ENCODE measurements around the gene RASSF8. TPM values are rescaled to one million over a fixed set of nuclear protein-coding genes. Genes with fewer than 3 reads are reported as not detected.

Gene RASSF8
- total RNA-seq, 4 donors from 2014 or later = 3.6 to 15.1 (median 8.8) TPM

DNA sequence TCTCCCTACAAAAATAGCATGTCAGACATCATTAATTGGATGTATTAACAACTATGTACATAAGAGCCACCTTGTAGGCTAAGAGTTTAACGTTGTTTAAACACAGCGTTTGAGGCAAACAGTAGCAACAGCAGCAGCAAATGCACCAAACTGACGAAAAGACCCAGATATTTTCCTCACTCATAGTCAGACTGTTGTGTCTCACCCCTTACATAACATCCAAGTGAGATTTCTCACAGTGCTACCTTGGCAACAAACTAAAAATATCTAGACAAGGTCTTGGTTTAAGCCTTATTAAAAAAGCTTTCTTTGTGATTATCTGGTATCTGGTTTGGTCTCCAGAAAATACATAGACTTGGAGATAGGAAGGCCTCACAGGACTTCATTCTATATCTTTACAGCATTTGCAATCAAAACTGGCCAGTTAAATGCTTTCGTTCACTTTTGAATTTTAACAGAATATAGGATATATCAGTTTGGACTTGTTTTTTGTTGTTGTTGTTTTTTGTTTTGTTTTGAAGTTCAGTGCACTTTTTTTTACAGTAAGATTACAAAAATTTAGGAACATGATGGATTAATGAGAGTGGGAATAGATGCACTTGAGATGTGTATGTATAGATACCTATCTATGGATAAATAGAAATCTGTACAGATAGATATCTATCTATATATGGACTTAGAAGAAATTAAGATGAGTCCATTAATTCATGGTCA, 162.2 kb downstream of the RASSF8 start:
- DNase-seq = no peak
- H3K36me3 ChIP-seq = no peaks in the 10 kb centered on the region
- H3K27ac ChIP-seq = peak overlapping the region in 3 of 4 donors; percentile 92 to 96 (median 94)
- H3K4me1 ChIP-seq = peaks cover 17 to 48% (median 38%) of the 10 kb centered on the region in 3 donors
- H3K9me3 ChIP-seq = no peaks in the 10 kb centered on the region
- intact Hi-C loops (cut with DNase I) = no loop called here
- H3K27me3 ChIP-seq = peaks cover 0 to 45% (median 3%) of the 10 kb centered on the region in 4 donors
- TF ChIP-seq, protein P1, sequence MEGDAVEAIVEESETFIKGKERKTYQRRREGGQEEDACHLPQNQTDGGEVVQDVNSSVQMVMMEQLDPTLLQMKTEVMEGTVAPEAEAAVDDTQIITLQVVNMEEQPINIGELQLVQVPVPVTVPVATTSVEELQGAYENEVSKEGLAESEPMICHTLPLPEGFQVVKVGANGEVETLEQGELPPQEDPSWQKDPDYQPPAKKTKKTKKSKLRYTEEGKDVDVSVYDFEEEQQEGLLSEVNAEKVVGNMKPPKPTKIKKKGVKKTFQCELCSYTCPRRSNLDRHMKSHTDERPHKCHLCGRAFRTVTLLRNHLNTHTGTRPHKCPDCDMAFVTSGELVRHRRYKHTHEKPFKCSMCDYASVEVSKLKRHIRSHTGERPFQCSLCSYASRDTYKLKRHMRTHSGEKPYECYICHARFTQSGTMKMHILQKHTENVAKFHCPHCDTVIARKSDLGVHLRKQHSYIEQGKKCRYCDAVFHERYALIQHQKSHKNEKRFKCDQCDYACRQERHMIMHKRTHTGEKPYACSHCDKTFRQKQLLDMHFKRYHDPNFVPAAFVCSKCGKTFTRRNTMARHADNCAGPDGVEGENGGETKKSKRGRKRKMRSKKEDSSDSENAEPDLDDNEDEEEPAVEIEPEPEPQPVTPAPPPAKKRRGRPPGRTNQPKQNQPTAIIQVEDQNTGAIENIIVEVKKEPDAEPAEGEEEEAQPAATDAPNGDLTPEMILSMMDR (IDR thresholded peaks at IDR 0.05) = no peak
- TF ChIP-seq POLR2A (IDR thresholded peaks at IDR 0.05) = no peak
- no peak overlapping the region for H3K4me3 ChIP-seq
- WGBS, 2 donors = 51 to 83% methylated on average over 4 of the region's 4 CpGs

DNA sequence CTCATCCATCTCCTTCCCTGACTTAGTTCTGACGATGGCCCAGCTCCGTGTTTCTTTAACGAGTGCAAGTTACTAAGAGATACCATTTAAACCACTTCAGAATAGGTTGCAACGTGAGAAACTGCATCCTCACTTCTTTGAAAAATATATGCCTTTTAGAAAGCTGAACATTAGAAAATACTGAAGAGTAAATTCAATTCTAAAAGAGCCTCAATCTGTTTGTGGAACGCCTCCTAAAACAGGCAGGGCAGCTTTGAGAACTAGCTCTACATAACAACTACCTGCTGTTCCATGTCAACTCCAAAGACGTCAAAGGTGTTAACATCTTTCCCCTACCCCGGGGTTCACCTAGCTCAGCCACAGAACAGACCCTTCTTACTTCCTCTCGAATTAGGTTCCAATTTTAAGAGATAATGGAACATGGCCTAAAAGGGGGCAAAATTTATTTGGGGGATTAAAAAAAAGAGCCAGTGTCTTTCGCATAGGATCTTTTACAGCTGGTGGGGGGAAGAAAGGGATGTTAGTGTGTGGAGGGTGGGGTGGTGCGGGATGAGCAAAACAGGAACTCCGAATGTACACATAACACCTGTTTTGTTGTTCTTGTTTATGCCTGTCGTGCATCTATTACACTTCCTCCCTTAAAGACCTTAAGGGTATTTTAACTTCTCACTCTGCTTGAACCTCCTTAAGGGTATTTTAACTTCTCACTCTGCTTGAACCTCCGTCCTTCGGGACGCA, 163.0 kb downstream of the RASSF8 start:
- intact Hi-C loops (cut with DNase I) = no loop called here
- Histone ChIP-seq H3K4me1 (peaks cover 17 to 56% (median 41%) of the 10 kb centered on the region in 3 donors), H3K36me3 (no peaks in the 10 kb centered on the region), H3K4me3 (peak overlapping the region; percentile 45 to 83 (median 64)), H3K9me3 (no peaks in the 10 kb centered on the region), H3K27me3 (peaks cover 0 to 53% (median 3%) of the 10 kb centered on the region in 4 donors), H3K27ac (peak overlapping the region; percentile 78 to 96 (median 93))
- 45 to 51% methylated on average over 12 to 15 of the region's 15 CpGs for WGBS, 2 donors
- DNase-seq = no peak
- TF ChIP-seq POLR2A (IDR thresholded peaks at IDR 0.05) = peak in 1 of 4 donors; percentile 24
- TF ChIP-seq, protein P1 (IDR thresholded peaks at IDR 0.05) = no peak

DNA sequence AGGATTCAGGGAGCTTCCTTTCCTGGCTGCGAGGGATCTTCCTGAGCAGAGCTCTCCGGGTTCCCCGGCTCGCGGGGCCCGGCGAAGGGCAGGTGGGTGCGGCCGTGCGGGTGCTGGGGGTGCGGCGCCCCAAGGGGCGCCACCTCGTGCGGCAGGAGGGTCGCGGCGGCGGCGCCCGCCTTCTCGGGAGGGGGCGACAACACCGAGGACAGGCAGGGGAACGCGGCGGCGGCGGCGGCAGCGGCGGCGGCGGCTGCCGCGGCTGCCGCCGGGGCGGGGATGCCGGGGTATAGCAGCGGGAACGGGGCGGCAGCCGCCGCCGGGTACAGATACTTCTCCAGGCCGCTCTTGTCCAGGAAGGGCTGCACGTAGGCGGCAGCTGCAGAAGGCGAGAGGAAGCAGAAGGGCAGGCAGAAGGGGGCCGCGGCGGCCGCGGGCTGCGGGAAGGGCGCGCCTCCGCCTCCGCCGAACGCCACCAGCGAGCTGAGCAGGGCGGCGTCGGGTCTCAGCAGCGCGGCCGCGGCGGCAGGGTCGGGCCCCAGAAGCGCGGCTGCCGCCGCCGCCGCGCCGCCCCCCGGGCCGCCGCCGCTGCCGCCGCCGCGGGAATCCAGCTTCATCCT, 163.7 kb downstream of the RASSF8 start:
- no peak for DNase-seq
- no peak for TF ChIP-seq POLR2A (IDR thresholded peaks at IDR 0.05)
- TF ChIP-seq, protein P1 (IDR thresholded peaks at IDR 0.05) = no peak
- H3K4me3 ChIP-seq = peak overlapping the region; percentile 45 to 83 (median 64)
- H3K27ac ChIP-seq = peak overlapping the region; percentile 78 to 96 (median 93)
- WGBS, 2 donors = 0% methylated on average over 1 of the region's 88 CpGs; no CpG with 5 or more reads in 1 of the 2 donors
- H3K9me3 ChIP-seq = no peaks in the 10 kb centered on the region
- no peaks in the 10 kb centered on the region for H3K36me3 ChIP-seq
- peaks cover 0 to 60% (median 3%) of the 10 kb centered on the region in 4 donors for H3K27me3 ChIP-seq
- intact Hi-C loops (cut with DNase I) = no loop called here
- H3K4me1 ChIP-seq = peaks cover 23 to 63% (median 45%) of the 10 kb centered on the region in 3 donors

DNA sequence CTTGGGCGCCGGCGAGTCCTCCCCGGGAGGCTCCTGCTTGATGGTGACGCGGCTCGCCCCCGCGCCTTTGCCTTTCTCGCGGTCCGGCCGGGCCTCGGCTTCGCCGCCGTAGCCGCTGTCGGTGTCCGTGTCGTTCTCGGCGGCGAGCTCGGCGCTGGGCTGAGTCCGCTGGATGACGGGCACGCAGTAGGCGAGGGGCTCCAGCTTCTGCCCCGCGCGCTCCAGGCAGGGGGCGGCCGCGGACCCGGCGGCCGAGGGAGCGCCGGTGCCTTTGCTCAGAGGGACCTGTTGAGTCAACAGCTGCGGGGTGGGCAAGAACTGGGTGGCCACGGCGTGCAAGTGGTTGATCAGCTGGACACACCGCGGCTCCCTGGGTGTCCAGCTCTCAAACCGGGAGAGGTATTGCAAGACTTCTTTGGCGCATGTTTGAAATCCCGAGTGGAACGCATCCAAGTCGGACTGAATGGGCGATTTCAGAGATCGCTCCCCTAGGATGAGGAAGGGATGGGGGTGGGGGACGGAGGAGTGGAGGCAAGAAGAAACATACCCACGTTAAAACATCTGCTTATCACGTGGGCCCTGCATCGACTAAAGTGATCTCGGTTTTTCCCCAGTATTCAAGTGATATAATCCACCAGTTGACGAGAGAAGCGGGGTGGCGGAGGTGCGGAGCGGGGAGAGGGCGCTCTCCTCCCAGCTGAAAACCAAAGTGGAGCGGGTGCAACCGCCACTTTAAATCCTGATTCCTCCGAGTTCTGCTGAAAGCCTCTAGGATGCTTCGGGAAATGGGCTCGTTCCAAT, 164.4 kb downstream of the RASSF8 start:
- no peak for DNase-seq
- Histone ChIP-seq H3K9me3 (no peaks in the 10 kb centered on the region), H3K27me3 (peaks cover 0 to 67% (median 3%) of the 10 kb centered on the region in 4 donors), H3K4me1 (peaks cover 24 to 63% (median 45%) of the 10 kb centered on the region in 3 donors), H3K36me3 (no peaks in the 10 kb centered on the region), H3K4me3 (peak overlapping the region; percentile 45 to 83 (median 64)), H3K27ac (peak overlapping the region; percentile 78 to 96 (median 93))
- 1% methylated on average over 20 to 25 of the region's 69 CpGs for WGBS, 2 donors
- intact Hi-C loops (cut with DNase I) = no loop called here
- peak in 1 of 4 donors; percentile 37 for TF ChIP-seq POLR2A (IDR thresholded peaks at IDR 0.05)
- TF ChIP-seq, protein P1 (IDR thresholded peaks at IDR 0.05) = peak in 4 of 6 experiments; percentile 13 to 43 (median 35)

All from esophagus squamous epithelium (tissue), 5 donors.